ENCODE data around the gene MBD1.
A peak's percentile ranks its signal among the peaks of the same experiment; 100 is the strongest.
"Not testable (repeated sequence)": the region's sequence is repeated elsewhere in the genome, so short reads cannot be mapped to it uniquely, and the experiment has no call there.

Gene MBD1

DNA sequence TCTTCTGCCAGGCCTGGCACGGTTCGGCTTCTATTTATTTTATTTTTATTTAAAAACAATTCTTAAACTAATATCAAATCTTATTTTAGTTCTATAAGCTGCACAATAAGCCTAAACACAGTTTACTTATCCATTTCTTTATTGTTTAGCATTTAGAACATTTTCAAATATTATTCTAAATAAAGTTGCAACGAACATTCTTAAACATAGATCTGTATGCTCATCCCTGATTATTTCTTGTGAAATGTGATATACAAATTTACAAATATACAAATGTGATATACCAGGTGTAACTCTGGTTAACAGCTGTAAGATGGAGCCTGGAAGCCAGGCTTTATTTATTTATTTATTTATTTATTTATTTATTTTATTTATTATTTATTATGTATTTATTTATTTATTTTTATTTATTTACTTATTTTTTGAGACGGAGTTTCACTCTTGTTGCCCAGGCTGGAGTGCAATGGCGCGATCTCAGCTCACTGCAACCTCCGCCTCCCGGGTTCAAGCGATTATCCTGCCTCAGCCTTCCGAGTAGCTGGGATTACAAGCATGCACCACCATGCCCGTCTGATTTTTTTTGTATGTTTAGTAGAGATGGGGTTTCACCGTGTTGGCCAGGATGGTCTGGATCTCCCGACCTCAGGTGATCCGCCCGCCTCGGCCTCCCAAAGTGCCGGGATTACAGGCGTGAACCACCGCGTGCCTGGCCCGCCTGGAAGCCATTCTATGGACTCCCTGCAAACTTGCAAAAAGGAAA, 7.2 kb upstream of the MBD1 start:
- H2BK120ac ChIP-seq (ENCODE audit: low read depth, low read length); H3K4me1 ChIP-seq (ENCODE audit: control insufficient read depth, low read depth, low read length); H4K5ac ChIP-seq (ENCODE audit: low read length); H3K18ac ChIP-seq (ENCODE audit: low read length); H3K27ac ChIP-seq (ENCODE audit: low read depth, low read length); DNase-seq; H3K27me3 ChIP-seq (ENCODE audit: insufficient read depth, low read length, poor library complexity); H2BK5ac ChIP-seq (ENCODE audit: low read length); H3K36me3 ChIP-seq (ENCODE audit: control insufficient read depth, insufficient read depth, low read length); H3K23ac ChIP-seq (ENCODE audit: low read length); H3K56ac ChIP-seq (ENCODE audit: low read length); H3K4ac ChIP-seq (ENCODE audit: low read depth, low read length); H4K8ac ChIP-seq (ENCODE audit: low read depth, low read length); H2BK15ac ChIP-seq (replicated peaks; ENCODE audit: low read depth); H3K79me1 ChIP-seq (ENCODE audit: low read length); H3K79me2 ChIP-seq (ENCODE audit: control insufficient read depth, insufficient read depth, low read length); H2AK5ac ChIP-seq (ENCODE audit: low read length); H3K9ac ChIP-seq (ENCODE audit: low read length): not testable (repeated sequence)
- WGBS (ENCODE audit: extremely low coverage, insufficient coverage, low lambda C conversion rate) = no CpG with 5 or more reads among the region's 21 CpGs
- H3K4me2 ChIP-seq (ENCODE audit: low read length) = peak overlapping the region; percentile 91
- peak overlapping the region; percentile 90 for H3K4me3 ChIP-seq (ENCODE audit: low read length)

DNA sequence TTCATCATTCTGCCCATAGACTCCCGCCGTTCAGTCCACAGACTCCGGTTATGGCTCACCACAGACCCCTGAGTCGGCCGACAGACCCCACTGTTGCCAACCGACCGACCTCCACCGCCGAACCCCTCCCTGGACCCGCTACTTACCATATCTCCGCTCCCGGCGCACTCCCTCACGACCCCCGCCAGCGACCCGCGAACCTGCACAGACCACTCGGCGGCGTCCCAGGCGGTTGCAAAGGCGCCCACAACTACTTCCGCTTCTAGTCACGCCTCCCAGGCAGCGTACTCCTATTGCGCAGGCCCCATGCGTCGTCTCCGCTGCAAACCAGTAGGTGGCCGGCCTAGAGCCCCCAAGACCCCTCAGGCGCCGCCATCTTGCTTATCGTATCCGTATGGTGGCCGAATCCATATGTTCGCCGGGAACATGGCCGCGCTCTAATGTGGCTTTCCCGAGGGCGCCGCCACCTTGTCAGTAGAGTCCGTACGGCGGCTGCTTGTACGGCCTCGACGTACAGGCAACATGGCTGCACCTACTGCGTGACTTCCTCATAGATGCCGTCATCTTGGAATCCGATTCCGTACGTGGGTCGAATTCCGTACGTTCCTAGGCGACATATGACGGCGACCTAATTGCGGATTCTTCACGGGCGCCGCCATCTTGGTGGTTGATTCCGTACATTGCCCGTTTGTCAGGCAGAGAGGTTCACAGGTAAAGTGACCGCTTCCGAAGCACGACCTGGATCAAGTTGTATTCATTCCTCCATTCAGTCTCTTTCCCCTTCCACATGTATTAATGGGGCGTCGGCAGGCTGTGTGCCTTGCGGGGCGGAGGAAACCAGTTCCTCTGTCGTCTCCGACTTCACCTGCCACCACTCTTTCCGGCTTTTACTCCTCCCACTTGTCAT, 6.4 kb upstream of the MBD1 start, which contains the start of gene CXXC1:
CXXC1 (minus strand) TSS at position 252 of the 907 bp plus-strand sequence; CDS start at position 149, 103 bp downstream.
- Histone ChIP-seq H4K5ac (ENCODE audit: low read length) (no peak within 1 kb of the TSS), H3K18ac (ENCODE audit: low read length) (peak within 1 kb of the TSS; percentile 2), H3K36me3 (ENCODE audit: control insufficient read depth, insufficient read depth, low read length) (peaks cover 4% of the 10 kb centered on the region), H3K56ac (ENCODE audit: low read length) (peak within 1 kb of the TSS; percentile 90), H2AK5ac (ENCODE audit: low read length) (no peak within 1 kb of the TSS), H3K23ac (ENCODE audit: low read length) (peak within 1 kb of the TSS; percentile 35), H3K4ac (ENCODE audit: low read depth, low read length) (no peak within 1 kb of the TSS), H3K9ac (ENCODE audit: low read length) (peak within 1 kb of the TSS; percentile 80), H2BK120ac (ENCODE audit: low read depth, low read length) (no peak within 1 kb of the TSS), H3K4me3 (ENCODE audit: low read length) (peak within 1 kb of the TSS; percentile 90), H3K79me2 (ENCODE audit: control insufficient read depth, insufficient read depth, low read length) (peaks cover 2% of the 10 kb centered on the region), H4K8ac (ENCODE audit: low read depth, low read length) (no peak within 1 kb of the TSS), H3K4me2 (ENCODE audit: low read length) (peak within 1 kb of the TSS; percentile 91), H3K27ac (ENCODE audit: low read depth, low read length) (no peak within 1 kb of the TSS), H3K79me1 (ENCODE audit: low read length) (peaks cover 4% of the 10 kb centered on the region), H3K27me3 (ENCODE audit: insufficient read depth, low read length, poor library complexity) (no peaks in the 10 kb centered on the region), H2BK5ac (ENCODE audit: low read length) (no peak within 1 kb of the TSS), H2BK15ac (replicated peaks; ENCODE audit: low read depth) (no peak within 1 kb of the TSS), H3K4me1 (ENCODE audit: control insufficient read depth, low read depth, low read length) (no peaks in the 10 kb centered on the region)
- peak; percentile 100 for DNase-seq
- no CpG with 5 or more reads among the region's 76 CpGs for WGBS (ENCODE audit: extremely low coverage, insufficient coverage, low lambda C conversion rate)

DNA sequence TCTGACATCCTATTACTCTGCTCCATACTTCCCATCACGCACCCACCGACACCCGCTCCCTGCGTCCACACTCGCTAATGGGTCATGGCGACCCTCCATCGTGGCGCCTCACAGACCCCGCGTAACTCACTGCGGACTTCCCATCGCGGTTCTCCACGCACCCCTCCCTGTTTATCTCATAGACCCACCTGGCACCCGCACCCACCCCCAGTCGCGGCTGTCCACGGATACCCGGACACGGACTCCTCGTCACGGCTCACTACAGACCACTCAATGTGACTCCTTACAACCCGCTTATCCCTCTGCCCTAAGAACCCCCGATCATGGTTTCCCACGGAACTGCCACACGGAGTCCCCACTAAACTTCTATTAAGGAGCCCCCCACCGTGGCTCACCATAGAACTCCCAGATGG, 5.7 kb upstream of the MBD1 start:
- H3K4me1 ChIP-seq (ENCODE audit: control insufficient read depth, low read depth, low read length) = no peaks in the 10 kb centered on the region
- no CpG with 5 or more reads among the region's 27 CpGs for WGBS (ENCODE audit: extremely low coverage, insufficient coverage, low lambda C conversion rate)
- no peak overlapping the region for H4K8ac ChIP-seq (ENCODE audit: low read depth, low read length)
- peak overlapping the region; percentile 90 for H3K56ac ChIP-seq (ENCODE audit: low read length)
- peak overlapping the region; percentile 86 for H3K4me3 ChIP-seq (ENCODE audit: low read length)
- H3K23ac ChIP-seq (ENCODE audit: low read length) = peak overlapping the region; percentile 35
- peak overlapping the region; percentile 2 for H3K18ac ChIP-seq (ENCODE audit: low read length)
- no peaks in the 10 kb centered on the region for H3K27me3 ChIP-seq (ENCODE audit: insufficient read depth, low read length, poor library complexity)
- H3K4ac ChIP-seq (ENCODE audit: low read depth, low read length) = no peak overlapping the region
- H3K27ac ChIP-seq (ENCODE audit: low read depth, low read length) = no peak overlapping the region
- peak overlapping the region; percentile 80 for H3K9ac ChIP-seq (ENCODE audit: low read length)
- H4K5ac ChIP-seq (ENCODE audit: low read length) = no peak overlapping the region
- H2BK5ac ChIP-seq (ENCODE audit: low read length) = no peak overlapping the region
- DNase-seq = no peak
- H3K79me2 ChIP-seq (ENCODE audit: control insufficient read depth, insufficient read depth, low read length) = peaks cover 2% of the 10 kb centered on the region
- H2BK120ac ChIP-seq (ENCODE audit: low read depth, low read length) = no peak overlapping the region
- H2AK5ac ChIP-seq (ENCODE audit: low read length) = no peak overlapping the region
- peaks cover 7% of the 10 kb centered on the region for H3K36me3 ChIP-seq (ENCODE audit: control insufficient read depth, insufficient read depth, low read length)
- H3K79me1 ChIP-seq (ENCODE audit: low read length) = peaks cover 4% of the 10 kb centered on the region
- no peak overlapping the region for H2BK15ac ChIP-seq (replicated peaks; ENCODE audit: low read depth)
- H3K4me2 ChIP-seq (ENCODE audit: low read length) = peak overlapping the region; percentile 65

DNA sequence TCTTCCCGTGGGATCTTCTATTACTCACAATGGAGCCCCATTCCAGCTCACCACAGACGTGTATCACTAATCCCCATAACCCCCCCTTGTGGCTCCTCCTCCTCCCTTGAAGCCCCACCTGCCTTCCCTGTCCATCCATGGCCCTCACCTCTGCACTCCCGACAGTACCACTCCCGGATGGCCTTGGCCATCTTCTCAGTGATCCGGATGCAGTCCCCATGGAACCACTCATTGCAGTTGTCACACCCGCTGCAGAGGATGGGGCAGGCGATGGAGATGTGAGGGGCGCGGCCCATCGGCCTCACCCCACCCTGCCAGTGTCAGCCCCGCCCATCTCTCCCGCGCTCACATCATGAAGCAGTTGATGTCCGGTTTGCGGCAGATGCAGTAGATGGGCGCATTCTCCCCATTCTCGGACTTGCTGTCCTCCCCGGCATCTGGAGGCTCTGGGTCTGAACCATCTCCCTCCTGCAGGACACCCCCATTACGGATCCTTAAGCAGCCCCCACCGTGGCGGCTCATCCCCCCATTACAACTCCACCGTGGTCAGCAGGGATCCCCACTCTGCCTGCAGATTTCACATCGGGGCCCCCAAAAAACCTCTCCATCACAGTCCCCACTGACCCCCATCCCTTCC, 5.2 kb upstream of the MBD1 start:
- H3K9ac ChIP-seq (ENCODE audit: low read length) = peak overlapping the region; percentile 80
- H3K4ac ChIP-seq (ENCODE audit: low read depth, low read length) = no peak overlapping the region
- H3K4me3 ChIP-seq (ENCODE audit: low read length) = peak overlapping the region; percentile 86
- H4K8ac ChIP-seq (ENCODE audit: low read depth, low read length) = no peak overlapping the region
- peaks cover 2% of the 10 kb centered on the region for H3K79me2 ChIP-seq (ENCODE audit: control insufficient read depth, insufficient read depth, low read length)
- no peak overlapping the region for H2BK15ac ChIP-seq (replicated peaks; ENCODE audit: low read depth)
- H2BK120ac ChIP-seq (ENCODE audit: low read depth, low read length) = no peak overlapping the region
- H4K5ac ChIP-seq (ENCODE audit: low read length) = no peak overlapping the region
- H3K27ac ChIP-seq (ENCODE audit: low read depth, low read length) = no peak overlapping the region
- no peaks in the 10 kb centered on the region for H3K27me3 ChIP-seq (ENCODE audit: insufficient read depth, low read length, poor library complexity)
- no peak overlapping the region for H3K18ac ChIP-seq (ENCODE audit: low read length)
- peaks cover 4% of the 10 kb centered on the region for H3K79me1 ChIP-seq (ENCODE audit: low read length)
- H3K36me3 ChIP-seq (ENCODE audit: control insufficient read depth, insufficient read depth, low read length) = peaks cover 7% of the 10 kb centered on the region
- H3K56ac ChIP-seq (ENCODE audit: low read length) = peak overlapping the region; percentile 90
- peak overlapping the region; percentile 65 for H3K4me2 ChIP-seq (ENCODE audit: low read length)
- no peak overlapping the region for H2AK5ac ChIP-seq (ENCODE audit: low read length)
- WGBS (ENCODE audit: extremely low coverage, insufficient coverage, low lambda C conversion rate) = no CpG with 5 or more reads among the region's 23 CpGs
- H3K4me1 ChIP-seq (ENCODE audit: control insufficient read depth, low read depth, low read length) = no peaks in the 10 kb centered on the region
- no peak overlapping the region for H2BK5ac ChIP-seq (ENCODE audit: low read length)
- peak overlapping the region; percentile 35 for H3K23ac ChIP-seq (ENCODE audit: low read length)
- peak; percentile 45 for DNase-seq

DNA sequence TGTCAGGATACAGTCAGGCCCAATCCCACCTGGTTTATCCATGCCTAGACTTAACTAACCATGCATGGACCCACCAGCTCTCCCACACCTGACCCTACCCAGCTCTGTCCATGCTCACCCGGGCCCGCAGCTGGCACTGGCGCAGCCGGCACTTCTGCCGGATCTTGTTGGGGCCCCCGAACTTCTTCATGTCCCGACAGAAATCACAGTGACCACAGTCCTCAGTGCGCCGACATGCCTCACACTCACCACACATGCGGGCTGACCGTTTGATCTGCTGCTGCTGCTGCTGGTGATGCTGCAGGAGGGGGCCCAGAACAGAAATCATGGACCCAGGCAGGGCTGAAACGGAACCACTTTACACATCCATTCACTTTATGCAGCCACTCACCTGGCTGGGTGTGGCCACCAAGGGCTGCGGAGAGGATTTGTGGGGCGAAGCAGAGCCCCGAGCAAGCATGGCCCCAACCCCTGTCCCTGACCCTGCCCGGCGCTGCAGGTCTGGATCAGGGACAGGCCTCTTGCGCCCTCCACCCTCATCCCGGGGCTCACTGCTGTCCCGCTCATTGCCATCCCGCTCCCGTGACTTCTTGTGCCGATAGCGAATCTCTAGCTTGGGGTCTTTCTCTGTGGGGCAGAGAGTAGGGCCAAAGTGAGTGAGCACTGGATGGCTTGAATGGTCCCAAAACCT, 4.5 kb upstream of the MBD1 start:
- no peak overlapping the region for H2BK15ac ChIP-seq (replicated peaks; ENCODE audit: low read depth)
- no peak overlapping the region for H2BK5ac ChIP-seq (ENCODE audit: low read length)
- H3K27me3 ChIP-seq (ENCODE audit: insufficient read depth, low read length, poor library complexity) = no peaks in the 10 kb centered on the region
- no peak overlapping the region for H4K5ac ChIP-seq (ENCODE audit: low read length)
- peaks cover 7% of the 10 kb centered on the region for H3K36me3 ChIP-seq (ENCODE audit: control insufficient read depth, insufficient read depth, low read length)
- H3K4me3 ChIP-seq (ENCODE audit: low read length) = no peak overlapping the region
- no peak overlapping the region for H3K56ac ChIP-seq (ENCODE audit: low read length)
- no peak overlapping the region for H3K4ac ChIP-seq (ENCODE audit: low read depth, low read length)
- no peak overlapping the region for H2BK120ac ChIP-seq (ENCODE audit: low read depth, low read length)
- H3K9ac ChIP-seq (ENCODE audit: low read length) = no peak overlapping the region
- no peak overlapping the region for H3K18ac ChIP-seq (ENCODE audit: low read length)
- no peak for DNase-seq
- no CpG with 5 or more reads among the region's 24 CpGs for WGBS (ENCODE audit: extremely low coverage, insufficient coverage, low lambda C conversion rate)
- no peak overlapping the region for H3K4me2 ChIP-seq (ENCODE audit: low read length)
- H3K23ac ChIP-seq (ENCODE audit: low read length) = no peak overlapping the region
- H4K8ac ChIP-seq (ENCODE audit: low read depth, low read length) = no peak overlapping the region
- H3K4me1 ChIP-seq (ENCODE audit: control insufficient read depth, low read depth, low read length) = no peaks in the 10 kb centered on the region
- no peak overlapping the region for H2AK5ac ChIP-seq (ENCODE audit: low read length)
- peaks cover 4% of the 10 kb centered on the region for H3K79me2 ChIP-seq (ENCODE audit: control insufficient read depth, insufficient read depth, low read length)
- peaks cover 7% of the 10 kb centered on the region for H3K79me1 ChIP-seq (ENCODE audit: low read length)
- no peak overlapping the region for H3K27ac ChIP-seq (ENCODE audit: low read depth, low read length)

Measured in mesendoderm (in vitro differentiated cells).